Endometrial microvascular endothelial cells (primary cell): ENCODE measurements around the gene NECTIN1. TPM values are rescaled to one million over a fixed set of nuclear protein-coding genes. Genes with fewer than 3 reads are reported as not detected.

Source experiments
- in situ Hi-C: cut with HindIII; loops from 2 replicates; pipeline ENCODE4 v1.10.0; 2017; ENCODE audit warnings: low sequenced_read_pairs, low pct_unique_long_range_greater_than_20kb; ENCODE audit errors: inconsistent ontology term
- total RNA-seq: library from RNA; depleted of rRNA; stranded (reverse); fragments of >200 nt; gene quantifications from one replicate; pipeline ENCODE4 v1.2.3, GENCODE V29; 2015; ENCODE audit errors: inconsistent ontology term

Gene NECTIN1
- total RNA-seq, 1 donor from 2014 or later: 23.6 TPM

DNA sequence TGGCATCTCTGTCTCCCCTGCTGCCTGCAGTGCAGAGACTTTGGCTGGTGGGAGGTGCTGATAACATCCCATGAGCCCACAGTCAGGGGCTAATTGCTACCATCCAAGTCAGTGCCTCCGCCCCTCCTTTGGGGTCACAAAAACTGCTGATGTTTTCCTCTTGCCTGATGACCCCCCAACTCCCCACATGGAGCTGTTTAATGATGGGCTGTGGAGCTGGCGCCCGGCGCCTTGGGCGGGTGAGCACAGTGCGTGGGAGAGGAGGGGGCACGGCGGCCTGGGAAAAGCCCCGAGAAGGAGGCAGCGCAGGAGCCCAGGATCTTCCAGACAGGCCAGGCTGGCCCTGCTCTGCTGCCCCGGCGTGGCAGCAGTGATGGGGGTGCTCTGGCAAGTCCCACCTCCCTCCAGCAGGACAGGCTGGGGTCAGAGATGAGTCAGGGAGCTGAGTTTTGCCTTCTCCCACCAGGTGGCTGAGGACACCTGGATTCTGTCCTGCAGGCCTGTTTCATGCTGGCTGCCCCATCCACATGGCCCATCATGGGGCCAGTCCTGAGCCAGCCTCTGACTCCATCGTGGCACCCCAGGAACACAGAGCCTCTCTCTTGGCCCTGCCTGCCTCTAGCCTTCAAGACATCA lies 43.8 kb downstream of the NECTIN1 start:
- in situ Hi-C loops: no loop called here

DNA sequence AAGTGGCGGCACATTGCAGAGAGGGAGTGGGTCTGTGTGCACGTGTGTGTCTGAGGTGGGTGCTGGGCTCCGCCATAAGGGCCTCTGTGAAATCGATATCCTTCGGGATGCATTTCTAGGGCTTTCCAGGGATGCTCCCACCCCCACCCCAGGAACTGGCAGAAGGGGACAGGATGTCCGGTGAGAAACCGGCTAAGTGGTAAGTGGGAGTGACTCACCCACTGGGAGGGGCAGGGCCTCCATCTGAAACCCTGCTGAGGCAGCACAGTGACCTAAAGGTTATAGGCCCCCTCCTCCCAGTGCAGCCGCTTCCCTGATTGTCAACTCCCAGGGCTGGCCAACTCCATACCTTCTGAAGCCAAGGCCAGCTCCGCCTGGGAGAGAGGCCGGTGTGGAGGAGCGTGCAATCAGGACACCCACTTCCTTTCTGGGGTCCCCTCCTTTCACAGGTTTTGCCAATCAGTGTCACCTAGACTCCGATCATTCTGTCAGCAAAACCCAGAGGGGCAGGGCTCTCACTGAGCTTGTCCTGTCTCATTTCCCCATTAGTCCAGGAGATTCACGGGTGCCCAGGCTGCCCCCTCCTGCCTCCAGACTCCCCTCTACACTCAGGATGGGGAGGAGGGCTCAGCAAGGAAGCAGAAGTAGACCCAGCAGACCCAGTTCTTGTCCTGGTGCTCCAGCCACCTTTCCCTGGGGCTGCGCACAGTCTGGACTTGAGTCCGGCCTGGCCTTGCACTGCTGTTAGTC lies 44.5 kb downstream of the NECTIN1 start:
- in situ Hi-C loops: no loop called here

DNA sequence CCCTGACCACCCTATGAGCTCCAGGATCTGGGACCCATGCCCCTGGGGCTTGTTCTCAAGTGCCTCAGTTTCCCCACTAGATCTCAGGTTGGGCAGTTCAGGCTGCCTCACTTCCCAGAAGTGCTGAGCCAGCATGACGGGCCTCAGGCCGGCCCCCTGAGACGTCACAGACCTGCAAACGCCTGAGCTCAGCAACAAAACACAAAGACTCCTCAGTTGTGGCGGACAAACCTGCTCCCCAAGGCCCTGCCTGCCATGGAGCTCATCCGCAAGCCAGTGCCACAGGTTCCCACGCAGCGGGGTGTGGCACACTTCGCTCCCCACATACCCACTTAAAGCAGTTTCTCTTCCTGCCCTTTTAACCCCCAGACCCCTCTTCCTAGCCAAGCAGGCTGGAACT lies 45.2 kb downstream of the NECTIN1 start:
- in situ Hi-C loops: no loop called here

DNA sequence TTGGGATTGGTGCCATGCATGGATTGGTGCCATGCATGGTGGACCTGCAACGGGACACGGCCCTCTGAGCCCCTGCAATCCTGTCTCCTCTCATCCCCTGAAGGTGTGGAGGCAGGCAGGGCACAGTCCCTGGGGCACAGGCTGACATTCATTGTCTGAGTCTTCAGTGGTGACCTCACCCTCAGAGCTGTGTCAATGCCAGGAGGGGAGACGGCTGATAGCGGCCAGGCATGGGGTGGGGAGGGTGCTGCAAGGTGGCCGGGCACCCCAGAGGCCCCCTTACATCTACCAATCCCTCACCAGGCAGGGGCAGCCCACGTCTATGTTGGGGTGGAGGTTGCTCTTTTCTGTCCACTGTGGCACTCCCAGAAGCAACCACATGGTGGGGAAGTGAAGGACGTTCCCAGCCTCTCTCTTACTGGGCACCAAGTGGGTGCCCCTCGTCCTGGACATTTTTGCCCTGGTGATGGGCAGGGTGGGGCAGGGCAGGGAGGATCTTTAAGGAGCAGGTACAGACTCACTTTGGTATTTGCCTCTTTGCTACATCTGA lies 47.6 kb downstream of the NECTIN1 start:
- in situ Hi-C loops: no loop called here

DNA sequence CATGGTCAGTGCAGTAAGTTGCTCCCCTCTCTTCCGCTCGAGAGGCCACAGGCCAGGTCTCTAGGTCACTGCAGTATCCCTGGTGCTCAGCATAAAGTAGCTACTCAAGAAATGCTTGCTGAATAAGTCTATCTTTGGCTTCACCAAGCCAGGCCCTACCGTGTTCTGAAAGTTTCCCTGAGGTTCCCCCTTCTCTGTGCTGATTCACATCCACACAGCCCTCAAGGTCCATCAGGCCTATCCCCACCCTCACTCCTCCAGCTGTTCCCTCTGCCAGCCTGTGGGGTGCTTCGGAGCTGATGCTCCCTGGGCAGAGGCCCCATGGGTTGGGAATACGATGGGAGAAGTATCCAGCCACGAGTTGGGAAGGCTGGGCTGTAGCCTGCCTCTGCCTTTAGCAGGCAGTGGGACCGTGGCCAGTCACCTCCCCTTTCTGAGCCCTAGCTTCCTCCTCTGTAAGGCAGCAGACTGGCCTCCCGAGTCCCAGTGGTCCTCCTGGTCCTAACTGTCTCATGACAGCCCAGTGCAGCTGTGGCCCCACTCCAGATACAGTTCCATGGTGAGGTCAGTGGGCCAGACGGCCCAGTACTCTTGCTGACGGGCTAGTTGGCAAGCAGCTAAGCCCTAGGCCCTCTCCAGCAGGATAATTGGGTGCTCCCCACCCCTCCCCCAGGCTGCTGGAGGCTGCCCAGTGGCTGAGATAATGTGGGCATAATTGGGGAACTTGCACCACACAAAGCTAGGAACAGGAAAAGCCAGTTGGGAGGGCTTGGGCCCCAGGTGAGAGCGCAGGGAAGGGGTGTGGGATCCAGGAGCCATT lies 48.2 kb downstream of the NECTIN1 start:
- in situ Hi-C loops: no loop called here

DNA sequence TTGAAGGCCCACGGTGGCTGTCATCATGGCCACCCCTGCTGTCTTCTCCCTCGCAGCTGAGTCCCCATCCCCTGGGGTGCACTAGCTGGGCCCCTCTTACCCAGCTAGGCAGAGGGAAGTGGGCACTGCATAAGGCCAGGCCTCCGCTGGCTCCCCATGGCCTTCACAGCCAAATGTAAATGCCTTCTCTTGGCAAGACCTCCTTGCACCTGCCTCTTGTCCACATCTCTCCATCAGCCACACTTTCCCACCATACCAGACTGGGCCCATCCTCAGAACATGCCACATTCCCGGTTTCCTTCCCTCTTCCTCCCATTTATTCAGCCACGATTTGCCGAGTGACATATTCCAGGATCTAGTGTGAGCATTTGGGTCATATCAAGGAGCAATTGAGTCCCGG lies 49.7 kb downstream of the NECTIN1 start:
- in situ Hi-C loops: no loop called here

DNA sequence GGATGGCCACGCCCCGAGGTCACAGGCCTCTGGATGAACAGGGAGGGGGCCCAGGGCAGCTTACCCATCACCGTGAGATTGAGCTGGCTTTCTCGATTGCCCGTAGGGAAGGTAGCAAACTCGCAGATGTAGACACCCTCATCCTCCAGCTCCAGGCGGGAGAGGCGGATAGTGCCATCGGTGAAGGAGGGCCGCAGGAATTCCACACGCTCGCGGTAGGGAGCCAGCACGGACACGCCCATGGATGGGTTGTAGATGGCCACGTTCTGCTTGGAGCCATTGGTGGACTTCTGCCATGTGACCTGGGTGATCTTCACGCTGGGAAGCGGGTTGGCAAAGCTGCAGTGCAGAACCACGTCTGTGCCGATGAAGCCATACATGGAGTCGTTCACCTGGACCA lies 50.6 kb downstream of the NECTIN1 start:
- in situ Hi-C loops: no loop called here

DNA sequence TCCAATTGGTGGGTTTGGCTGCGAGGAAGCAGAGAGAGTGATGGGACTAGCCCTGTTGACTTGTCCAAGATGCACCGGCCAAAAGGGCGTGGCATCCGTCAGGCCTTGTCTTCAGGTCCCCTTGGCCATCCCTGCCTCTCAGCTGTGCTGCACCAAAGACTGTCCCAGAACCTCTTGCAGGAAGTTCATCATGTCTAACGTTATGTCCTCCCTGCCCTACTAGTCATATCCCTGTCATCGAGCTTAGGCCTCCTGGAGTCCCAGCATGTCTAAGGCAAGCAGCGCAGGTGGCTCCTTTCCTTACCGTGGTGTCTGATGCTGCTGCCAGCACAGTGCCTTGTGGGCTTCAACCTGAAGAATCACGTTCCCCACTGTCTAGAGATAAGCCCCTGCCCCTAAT lies 51.2 kb downstream of the NECTIN1 start:
- in situ Hi-C loops: no loop called here

DNA sequence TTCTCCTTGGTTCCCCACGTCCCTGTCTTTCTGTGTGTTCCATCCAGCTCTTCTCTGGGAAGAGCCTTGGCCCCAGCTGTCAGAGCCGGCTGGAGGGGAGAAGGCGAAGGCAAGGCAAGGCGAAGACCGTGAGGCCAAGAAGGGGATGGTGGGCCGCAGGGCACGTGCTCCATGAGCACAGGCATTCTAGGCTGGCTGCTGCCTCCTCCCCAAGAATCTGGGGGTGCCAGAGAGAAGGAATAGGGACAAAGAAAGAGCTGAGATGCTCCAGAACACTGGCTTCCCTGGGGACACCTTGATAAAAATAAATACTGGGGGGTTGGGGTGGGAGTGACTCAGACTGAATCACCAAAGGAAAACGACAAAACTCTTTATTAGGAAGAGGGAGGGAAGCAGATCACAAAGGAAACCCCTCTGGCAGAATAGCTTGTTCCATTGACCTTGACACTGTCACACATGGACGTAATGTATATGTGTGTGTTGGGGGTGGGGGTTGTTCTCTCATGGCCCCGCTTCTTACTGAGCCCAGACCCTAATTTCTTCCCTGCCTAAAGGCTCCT lies 52.5 kb downstream of the NECTIN1 start:
- in situ Hi-C loops: no loop called here

DNA sequence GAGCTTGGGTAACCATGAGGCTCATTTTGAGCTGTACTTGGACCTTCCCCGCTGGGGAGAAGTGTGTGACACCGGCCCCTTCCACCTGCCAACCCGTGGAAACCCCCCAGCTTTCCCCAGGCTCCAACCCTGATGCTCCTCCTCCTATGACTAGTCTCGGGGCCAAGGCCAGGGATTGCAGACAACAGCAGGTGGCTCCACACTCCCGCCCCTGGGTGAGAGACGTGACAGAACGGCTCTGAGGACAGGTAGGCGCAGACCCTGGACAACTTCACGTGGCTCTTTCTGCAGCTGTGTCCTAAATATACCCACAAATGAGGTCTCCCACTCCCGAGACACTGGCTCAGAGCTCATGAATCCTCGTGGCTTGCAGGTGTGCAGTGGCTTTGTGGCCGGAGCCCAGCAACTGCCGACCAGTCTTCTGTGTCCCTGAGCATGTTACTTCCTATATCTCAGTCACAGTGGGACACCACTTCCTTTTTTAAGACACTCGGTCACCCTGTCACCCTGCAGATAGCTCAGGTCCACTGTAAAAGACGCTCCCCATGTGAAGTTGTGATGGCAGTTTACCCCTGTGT lies 55.2 kb downstream of the NECTIN1 start:
- in situ Hi-C loops: no loop called here

DNA sequence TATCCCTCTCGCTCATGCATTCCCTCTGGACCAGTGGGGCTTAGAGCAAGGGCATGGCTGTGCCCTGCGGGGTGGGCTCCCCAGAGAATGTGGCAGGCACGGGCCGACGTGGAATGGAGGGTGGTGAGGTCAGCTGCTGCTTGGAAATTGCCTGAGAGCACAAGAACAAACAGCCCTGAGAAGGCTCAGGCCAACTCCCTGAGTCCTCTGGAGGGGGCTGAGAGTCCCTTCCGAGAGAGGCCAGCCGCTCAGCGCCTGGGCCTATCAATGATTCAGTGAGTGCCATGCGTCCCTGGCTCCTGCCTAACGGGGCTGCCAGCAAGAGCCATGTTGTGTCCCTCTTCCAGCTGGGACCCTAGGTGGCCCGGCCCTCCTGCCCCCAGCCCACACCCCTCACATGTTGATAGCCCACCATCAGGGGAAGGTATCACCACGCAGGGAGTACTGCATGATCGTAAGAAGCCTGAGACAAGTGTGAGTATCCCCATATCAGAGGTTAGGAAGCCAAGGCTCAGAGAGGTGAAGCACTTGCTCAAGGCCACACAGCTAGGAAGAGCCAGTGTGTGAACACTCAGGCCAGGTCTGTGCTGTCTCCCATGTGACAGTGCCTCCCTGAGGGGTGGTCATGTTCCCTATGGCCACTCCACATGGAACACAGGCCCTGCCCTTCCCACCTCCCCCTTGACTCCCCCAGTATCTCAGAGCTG lies 55.8 kb downstream of the NECTIN1 start:
- in situ Hi-C loops: no loop called here

DNA sequence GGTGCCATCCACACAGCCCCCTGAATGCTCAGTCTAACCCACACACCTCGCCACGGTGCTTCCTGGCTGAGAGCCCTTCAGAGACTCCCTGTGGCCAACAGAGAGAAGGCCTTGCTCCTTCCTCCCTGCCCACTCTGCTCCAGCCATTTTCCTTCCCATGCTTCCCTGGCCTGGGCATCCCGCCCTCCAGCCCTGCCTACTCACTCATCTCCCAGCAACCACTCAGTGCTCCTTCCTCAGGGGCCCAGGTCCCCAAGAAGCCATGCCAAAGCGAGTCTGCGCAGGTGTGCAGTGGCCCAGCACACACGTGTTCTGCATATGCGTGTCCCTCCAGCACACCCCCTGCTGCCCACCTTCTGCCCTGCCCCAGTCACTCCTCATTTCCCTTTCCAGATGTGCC lies 56.4 kb downstream of the NECTIN1 start:
- in situ Hi-C loops: no loop called here

DNA sequence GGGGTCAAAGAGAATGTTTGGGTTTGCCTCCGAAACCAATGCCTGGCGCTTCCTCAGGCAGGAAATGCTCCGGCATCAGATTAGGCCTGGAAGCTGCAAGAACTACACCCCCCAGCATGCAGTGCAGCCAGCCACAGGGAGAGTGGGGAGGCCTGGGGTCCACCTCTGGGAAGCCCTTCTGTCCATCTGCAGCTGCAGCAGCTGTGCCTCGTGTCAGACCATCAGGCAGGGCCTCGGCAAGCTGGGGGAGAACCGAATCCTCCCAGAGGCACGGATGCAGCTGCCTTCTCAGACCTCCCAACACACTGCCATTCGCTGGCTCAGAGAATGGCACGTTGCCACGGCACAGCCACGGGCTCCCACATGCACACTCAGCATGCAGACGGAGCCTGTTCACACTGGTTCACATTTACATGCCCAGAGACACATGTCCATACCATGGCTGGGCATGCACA lies 57.4 kb downstream of the NECTIN1 start:
- in situ Hi-C loops: no loop called here

DNA sequence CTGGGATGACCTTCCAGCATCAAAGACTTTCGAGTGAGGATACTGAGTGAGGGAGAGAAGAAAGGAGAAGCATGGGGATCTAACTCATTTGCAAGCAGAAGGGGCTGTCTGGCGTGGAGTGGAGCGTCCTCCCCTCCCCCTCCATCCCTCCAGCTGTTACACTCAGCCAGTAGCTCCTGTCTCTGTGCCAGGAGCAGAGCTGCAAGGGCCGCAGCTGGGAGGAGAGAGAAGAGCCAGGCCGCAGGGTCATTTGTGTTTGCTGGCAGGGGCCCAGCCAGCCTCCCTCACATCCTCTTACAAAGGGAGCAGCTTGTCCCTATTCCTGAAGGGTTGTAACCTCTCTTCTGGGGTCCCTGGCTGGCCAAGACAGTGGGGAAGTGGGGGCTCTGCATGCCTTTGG lies 57.9 kb downstream of the NECTIN1 start:
- in situ Hi-C loops: no loop called here

DNA sequence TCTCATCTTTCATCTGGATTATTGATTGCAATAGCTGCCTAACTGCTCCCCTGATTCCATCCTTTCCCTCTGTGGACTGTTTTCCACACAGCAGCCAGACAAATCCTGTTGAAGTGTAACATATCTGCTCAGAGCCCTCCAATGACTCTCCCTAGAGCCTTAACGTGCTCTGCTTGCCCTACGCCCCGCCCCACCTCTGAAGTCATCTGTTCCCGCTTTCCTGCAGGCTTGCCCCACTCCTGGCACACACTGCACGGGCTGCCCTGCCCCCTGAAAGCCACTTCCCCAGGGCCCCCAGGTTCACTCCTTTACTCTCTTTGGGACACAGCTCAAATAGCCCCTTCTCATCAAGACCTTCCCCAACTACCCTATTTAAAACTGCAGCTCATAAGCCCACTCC lies 59.5 kb downstream of the NECTIN1 start:
- in situ Hi-C loops: no loop called here

DNA sequence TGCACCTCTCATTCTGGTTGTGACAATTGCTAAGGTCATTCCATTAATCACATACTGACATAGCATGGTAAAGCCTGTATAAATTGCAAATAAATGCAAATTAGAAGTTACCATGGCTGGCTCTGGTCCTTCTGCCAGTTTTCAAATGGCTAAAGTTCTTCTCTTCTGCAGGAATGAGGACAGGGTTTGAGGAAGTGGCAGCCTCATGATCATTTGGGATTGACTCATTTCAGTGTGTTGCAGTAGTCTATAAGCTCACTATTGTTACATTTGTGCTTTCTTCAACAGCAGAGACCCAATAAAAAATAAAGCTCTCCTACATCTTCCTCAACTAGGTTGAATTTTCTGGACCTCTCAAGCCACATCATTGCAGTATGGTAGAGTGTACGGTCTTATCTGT lies 60.3 kb downstream of the NECTIN1 start:
- in situ Hi-C loops: no loop called here

DNA sequence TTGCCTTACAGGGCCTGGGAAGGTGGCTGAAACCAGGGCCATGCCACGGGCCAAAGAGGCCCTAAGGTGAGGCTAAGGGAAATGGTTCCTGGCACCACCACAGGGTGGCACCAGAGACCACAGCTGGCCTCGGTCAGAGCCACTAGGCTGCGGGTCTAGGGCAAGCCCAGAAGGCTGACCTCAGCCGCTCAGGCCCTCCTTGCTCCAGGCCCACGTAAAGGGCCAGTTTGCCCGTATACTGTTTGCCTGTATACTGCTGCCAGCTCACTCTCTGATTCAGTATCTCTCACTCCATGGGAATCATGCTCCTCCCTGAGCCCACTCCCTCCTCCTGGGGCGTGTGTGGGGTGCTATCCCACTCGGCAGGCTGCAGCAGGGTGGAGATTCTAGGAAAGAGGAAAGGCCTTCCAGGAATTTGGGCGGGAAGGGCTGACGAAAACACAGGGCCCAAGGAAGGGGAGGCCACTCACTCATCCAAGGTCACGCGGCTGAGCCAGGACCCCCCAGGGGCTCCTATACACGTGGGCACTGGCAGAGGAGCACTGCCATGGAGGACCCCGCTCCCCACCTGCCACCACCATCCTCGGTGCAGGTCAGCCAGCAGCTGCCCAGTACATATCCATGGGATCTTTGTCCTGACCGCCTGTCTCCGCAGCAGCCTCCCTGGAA lies 62.4 kb downstream of the NECTIN1 start:
- in situ Hi-C loops: no loop called here

DNA sequence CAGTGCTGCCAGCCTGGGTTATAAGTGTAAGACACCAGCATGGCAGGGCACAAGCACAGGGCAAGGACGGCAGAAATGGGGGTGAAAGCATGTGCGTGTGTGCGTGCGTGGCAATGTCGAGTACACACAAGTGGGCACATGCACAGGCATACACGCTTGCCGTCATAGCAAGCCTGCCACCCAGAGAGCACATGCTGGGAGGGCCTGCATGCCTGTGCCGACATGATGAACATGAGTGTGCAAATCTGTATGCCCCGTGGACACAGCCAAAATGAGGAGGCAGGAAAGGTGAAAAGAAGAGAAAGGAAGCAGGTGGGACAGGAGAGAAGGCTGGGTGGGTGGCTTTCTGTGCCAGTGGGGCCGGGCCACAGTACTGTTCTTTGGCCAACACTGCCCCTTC lies 62.9 kb downstream of the NECTIN1 start:
- in situ Hi-C loops: no loop called here
